GM18517 (cell line): ENCODE results near the gene TRIM10.
"Not testable (repeated sequence)": the region's sequence is repeated elsewhere in the genome, so short reads cannot be mapped to it uniquely, and the experiment has no call there.

Experiments used
- ATAC-seq: cut with Tn5 transposase; IDR thresholded peaks from one replicate; pipeline ENCODE4 v1.9.1; 2021; ENCODE audit warnings: mild to moderate bottlenecking, moderate library complexity; ENCODE audit not compliant: unreplicated experiment

The TRIM10 gene

DNA sequence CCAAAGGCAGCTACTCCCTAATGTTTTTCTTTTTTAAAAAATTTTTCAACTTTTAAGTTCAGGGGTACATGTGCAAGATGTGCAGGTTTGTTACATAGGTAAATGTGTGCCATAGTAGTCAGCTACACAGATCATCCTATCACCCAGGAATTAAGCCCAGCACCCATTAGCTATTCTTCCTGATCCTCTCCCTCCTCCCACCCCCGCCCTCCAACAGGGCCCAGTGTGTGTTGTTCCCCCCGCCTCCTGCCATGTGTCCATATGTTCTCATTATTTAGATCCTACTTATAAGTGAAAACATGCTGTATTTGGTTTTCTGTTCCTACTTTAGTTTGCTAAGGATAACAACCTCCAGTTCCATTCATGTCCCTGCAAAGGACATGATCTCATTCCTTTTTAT lies 14.8 kb upstream of the TRIM10 start:
- no peak for ATAC-seq

DNA sequence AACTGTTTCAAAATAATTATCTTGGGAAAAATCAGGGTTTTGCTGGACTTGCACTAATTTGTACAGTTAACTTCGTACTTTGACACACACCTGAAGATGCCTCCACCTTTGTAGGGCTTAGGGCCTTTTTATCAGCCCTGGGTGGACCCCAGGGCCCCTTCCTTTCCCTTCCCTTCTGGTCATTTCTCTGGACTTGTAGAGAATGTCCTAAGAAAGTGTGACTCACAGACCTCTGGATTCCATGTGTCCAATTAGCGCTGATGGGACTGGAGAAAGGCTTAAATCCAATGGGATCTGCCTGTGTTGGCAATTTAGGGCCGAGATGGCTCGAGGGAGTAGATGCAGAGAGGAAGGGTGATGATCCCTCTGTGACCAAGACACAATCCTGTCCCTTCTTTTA lies 11.7 kb upstream of the TRIM10 start:
- no peak for ATAC-seq

DNA sequence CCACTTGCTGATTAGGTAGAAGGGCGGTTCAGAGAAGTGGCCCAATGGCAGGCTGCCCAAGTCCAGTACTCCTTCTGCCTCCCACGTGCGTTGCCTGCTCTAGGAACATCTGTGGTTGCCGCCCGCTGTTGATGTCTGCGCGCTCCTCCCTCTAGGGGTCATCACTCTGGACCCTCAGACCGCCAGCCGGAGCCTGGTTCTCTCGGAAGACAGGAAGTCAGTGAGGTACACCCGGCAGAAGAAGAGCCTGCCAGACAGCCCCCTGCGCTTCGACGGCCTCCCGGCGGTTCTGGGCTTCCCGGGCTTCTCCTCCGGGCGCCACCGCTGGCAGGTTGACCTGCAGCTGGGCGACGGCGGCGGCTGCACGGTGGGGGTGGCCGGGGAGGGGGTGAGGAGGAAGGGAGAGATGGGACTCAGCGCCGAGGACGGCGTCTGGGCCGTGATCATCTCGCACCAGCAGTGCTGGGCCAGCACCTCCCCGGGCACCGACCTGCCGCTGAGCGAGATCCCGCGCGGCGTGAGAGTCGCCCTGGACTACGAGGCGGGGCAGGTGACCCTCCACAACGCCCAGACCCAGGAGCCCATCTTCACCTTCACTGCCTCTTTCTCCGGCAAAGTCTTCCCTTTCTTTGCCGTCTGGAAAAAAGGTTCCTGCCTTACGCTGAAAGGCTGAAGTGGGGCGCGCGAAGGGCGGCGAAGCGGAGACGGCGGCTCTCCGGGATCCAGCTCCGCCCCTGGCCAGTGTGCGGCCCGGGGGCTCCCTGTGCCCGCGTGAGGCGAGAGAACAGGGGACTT lies 10.9 kb upstream of the TRIM10 start:
- ATAC-seq: no peak

DNA sequence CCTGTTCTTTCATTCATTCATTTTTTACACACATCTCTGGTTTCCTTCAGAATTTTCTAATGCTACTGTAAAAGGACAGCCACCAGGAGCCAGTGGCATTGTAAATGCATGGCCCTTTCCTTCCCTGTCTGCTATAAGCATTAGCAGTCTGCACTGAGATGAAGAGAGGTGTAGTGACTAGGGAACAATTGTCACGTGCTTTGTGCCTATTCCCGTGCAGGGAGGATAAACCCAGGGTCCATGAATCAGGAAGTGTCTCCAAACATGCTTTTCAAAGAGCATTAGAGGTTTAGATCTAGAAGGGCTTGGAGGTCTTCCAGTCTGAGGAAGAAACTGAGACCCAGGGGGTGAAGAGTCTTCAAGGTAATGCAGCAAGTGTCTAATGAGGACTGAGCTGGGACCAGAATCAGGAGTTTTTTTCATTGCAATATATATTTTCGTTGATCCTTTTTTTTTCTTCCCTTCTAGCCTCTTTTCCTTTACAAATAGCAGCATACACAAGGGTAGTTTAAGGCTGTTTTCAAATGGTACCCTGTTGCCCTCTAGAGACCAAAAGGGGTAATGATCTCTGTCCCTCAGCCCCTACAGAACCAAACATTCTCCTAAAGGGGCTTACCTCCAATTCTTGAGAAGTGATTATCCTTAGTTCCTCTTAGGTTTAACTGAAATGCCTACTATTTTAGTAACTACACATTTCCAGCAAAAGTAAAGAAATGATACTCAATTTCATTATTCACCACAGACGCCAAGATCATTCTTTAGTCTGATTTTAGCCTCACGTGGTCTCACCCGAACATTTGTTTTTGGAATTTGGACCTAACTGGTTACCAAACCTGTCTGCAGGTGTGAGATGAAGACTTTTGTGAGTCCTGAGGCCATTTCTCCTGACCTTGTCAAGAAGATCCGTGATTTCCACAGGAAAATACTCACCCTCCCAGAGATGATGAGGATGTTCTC lies 8.9 kb upstream of the TRIM10 start:
- no peak for ATAC-seq

DNA sequence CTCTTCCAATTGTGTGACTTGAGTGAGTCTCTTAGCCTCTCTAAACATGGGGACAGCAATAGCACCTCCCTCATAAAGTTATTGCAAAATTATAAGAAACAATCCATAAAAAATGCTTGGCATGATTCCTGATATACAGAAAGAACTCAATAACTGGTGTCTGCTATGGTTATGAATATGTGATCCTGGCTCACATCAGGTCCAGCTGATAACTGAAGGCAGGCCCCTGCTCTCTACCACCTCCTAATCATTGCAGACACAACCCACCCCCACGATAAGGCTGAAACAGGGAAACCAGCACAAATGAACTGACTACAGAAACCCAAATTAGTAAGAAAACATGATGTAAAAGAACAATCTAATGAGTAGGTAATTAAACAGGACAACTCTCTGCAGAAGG lies 7.7 kb upstream of the TRIM10 start:
- no peak for ATAC-seq

DNA sequence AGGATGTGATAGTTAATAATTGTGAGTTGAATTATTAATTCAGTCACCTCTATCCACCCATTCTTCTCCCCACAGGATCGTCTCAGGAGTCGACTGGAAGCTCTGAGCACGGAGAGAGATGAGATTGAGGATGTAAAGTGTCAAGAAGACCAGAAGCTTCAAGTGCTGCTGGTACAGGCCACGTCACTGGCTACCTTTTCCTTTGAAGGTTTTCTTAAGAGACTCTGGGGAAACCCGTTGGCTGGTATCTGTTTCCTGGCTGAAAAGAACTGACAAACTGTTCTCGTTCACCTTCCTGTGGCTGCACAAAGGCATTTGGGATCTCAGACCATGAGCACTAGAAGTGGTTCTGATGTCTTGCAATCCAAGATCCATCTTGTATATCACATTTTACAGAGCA lies 6.1 kb upstream of the TRIM10 start:
- ATAC-seq: no peak

DNA sequence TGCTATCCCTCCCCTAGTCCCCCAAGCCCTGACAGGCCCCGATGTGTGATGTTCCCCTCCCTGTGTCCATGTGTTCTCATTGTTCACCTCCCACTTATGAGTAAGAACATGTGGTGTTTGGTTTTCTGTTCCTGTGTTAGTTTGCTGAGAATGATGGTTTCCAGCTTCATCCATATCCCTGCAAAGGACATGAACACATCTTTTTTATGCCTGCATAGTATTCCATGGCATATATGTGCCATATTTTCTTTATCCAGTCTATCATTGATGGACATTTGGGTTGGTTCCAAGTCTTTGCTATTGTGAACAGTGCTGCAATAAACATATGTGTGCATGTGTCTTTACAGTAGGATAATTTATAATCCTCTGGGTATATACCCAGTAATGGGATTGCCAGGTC lies 4.2 kb upstream of the TRIM10 start:
- ATAC-seq: not testable (repeated sequence)

DNA sequence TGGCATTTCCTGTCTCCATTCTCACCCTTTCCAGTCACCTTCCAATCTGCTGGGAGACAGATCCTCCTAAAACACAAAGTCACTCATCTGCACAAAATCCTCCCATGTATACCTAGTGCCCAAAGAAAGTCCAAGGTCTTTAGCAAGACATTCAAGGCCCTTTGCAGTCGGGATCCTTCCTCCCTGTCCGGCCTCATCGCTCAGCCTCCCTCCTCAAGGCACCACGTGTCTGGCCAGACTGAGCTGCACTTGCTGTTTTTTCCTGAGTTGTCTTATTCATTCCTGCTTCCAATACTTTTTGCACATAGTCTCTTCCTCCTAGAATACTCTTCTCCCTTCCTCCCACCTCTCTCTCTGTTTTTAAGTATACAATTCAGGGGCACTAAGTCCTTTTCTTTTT lies 3.7 kb upstream of the TRIM10 start:
- no peak for ATAC-seq

DNA sequence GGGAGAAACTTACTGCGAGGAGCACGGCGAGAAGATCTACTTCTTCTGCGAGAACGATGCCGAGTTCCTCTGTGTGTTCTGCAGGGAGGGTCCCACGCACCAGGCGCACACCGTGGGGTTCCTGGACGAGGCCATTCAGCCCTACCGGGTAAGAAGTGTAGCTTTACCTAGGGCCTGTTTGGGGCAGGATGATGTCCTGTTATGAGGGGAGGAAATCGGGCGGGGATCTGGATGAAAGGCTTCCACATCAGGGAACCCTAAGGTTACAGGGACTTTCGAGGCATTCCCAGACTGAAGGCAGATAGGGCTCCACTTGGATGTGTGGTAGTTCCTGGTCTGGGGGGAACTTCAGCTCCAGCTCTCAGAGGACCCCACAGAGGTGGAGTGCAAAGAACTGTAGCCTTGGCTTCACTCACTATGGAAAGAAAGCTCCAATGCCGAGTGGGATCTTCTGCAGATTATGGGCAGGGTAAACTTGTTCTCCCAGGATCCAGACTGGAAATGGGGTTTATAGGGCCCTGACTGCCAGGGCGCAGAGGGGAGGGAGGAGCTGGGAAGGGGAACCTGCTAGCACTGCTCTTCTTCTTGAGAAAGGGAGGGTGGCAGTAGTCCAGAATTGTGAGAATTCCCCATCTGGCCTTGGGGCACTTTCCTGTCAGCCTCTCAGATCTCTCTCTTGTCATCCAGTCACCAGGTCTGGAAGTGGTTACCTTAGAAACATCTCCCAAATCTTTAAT lies 3.1 kb upstream of the TRIM10 start:
- no peak for ATAC-seq

DNA sequence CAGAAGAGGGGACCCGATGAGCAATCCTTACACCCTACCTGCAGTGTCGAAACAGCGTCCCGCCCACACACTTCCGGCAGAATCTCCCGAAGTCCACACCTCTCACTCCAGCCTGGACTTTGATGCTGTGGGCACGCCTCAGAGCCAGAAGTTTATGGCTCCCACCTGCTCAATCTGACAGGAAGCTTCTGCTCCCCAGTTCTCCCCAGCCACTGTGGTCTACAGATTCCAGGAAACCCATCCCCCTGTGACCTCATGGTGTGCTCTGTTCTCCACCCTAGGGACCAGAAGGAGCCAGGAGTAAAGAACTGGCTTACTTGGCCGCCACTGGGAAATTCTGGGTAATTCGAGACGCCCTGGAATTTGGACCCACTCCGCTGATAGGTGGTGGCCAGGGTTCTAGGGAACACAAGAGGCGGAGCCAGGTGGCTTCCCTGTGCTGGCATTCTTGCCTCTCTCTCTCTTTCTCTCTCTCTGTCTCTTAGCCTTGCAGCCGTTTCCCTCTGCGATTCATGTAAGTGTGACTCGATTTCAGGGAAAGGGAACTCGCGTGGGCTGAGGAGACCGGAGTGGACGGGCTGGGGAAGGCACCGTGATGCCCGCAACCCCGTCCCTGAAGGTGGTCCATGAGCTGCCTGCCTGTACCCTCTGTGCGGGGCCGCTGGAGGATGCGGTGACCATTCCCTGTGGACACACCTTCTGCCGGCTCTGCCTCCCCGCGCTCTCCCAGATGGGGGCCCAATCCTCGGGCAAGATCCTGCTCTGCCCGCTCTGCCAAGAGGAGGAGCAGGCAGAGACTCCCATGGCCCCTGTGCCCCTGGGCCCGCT lies 2.3 kb upstream of the TRIM10 start, which contains the start of gene TRIM15:
TRIM15 (plus strand) TSS at position 457 of the 828 bp plus-strand sequence; CDS start at position 596, 139 bp downstream.
- no peak for ATAC-seq

DNA sequence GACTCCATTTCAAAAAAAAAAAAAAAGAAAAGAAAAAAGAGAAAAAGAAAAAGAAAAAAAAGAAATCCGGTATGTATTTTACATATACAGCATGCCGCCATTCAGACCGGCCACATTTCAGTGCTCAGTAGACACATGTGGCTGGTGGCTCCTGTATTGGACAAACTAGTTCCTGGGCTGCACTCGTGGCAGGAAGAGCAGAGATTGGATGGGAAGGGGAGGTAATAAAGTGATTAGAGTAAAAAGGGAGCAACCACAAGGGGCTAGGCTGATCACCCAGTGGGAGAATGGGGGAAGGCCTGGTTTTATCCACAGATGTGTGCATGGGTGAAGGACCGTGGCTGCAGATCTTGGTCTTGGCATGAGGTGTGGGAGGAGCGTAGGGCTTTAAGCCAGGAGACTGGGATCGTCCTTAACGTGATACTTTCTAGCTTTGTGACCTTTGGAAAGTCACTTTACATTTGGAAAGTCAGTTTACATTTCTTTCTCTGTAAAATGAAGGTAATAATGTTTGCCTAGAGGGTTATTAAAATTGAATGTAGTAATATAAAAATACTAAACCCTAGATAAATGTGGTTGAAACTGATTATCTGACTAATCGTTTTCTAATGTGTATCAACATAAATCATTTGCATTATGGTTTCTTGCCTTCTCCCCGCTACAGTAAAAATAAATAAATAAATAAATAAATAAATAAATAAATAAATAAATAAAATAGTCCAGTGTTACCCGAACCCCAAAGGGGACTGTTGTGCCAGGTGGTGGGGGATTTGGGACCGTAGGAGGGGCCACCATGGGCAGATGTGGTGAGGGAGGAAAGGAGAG lies 1.5 kb upstream of the TRIM10 start:
- no peak for ATAC-seq

DNA sequence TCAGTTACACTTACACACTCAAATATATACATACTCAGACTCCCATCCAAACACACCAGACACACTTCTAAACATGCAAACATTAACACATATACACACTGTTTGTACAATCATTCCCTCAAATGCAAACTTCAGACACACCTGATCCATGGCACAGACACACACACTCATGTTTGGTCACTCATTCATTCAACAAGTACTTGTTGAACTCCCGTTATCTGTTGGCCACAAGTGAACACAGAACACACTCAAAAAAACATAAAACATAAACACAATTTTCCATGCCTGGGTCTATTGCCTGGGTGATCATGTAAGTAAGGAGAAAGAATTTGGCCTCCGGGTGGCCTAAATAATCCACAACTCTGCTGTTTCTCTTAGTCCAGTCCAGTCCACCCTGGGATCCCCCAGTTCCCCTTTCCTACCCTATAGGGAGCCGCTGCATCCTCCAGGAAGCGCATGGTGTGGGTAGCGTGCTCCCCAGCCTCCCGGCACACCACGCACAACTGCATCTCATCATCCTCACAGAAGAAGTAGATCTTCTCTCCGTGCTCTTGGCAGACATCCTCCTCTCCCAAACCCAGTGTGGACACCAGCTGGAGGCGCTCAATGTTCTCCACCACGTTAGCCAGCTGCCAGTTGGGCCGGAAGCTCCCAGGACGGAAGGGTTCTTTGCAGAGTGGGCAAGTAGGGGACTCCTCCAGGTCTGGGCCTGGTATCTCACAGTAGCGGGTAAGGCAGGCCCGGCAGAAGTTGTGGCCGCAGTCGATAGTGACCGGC lies 815 bp downstream of the TRIM10 start:
- ATAC-seq: no peak

DNA sequence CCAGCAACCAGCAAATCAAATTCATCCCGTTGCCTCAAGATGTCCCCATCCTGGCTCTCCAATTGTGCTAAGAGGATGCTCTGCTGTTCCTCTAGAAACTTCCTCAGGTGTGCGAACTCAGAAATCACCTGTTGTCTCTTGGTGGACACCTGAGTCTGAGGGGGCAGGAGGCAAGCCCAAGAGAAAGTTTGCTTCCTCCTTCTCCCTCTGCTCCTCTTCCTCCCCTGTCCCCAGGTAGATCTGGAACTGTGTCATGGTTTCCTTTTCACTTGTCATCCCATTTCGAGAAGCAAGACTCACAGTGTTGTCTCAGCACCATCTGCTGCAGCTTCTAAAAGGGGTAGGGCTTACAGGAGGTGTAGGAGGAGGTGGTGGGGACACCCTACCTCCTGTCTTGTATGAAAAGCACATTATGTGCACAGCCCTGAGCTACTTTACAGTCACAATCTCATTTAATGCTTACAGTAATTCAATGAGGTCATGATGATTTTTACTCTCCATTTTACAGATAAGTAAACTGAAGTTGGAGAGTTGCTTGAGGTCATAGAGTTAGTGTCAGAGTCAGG lies 2.5 kb downstream of the TRIM10 start:
- ATAC-seq: no peak

DNA sequence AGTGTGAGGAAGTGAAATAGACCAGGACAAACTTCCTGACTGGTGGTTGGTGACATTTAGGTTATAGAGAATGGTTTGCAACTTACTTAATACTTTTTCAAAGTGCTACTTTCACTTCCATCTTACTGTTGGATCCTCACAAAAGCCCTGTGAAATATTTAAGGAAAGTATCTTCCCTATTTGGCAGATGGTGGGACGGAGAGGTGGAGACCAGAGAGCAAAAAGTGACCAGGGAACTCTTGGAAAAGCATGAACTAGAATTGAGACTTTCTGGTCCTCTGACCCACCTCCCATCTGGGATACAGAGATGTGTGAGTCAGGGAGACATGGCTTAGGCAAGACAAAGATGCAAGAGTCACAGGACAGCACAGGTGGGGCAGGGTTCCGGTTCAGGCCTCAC lies 3.0 kb downstream of the TRIM10 start:
- ATAC-seq: no peak

DNA sequence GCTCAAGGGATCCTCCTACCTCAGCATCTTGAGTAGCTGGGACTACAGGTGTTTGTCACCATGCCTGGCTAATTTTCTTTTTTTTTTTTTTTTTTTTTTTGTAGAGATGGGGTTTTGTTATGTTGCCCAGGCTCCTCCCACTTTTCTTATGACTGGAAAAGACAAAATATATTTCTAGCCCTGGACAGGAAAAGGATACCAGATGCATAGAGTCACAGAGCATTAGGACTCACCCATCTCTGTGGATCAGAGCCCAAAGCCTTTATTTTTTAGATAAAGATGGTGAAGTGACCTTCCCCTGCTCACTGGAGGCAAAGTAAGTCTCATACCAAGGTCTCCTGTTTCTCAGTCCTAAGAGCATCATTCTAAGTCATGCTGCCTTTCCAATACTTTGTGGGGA lies 3.4 kb downstream of the TRIM10 start:
- no peak for ATAC-seq

DNA sequence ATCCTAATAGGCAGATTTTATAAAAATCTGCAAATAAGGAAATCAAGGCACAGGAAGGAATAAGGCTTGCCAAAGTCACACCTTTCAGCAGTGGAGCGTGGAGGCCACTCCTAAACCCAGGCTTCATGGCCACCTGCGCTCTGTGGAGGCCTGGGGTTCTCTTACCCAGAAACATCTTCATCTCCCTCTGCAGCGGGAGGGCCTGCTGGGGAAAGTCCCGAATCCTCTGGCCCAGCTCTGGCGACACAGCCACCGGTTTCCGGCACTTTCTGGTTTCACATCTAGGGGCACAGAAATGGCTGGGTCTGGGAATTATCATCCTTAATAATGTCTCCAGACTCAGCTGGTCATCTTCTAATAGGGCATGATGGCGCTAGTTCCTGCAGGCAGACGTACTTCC lies 4.2 kb downstream of the TRIM10 start:
- ATAC-seq: no peak

DNA sequence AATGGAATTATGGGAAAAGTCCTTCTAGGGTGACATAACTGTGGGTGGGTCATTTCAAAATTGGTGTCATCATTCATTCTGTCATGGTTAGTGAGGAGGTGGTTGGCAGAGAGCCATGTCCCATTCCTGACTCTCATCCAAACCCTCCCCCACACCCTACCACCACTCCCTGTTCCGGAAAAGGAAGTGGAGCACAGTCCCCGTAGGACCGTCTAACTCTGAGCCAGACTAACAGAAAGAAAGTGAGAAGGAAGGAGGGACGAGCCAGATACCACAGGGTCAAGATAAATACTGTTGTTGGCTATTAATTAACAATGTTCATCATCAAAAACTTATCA lies 4.8 kb downstream of the TRIM10 start:
- no peak for ATAC-seq

DNA sequence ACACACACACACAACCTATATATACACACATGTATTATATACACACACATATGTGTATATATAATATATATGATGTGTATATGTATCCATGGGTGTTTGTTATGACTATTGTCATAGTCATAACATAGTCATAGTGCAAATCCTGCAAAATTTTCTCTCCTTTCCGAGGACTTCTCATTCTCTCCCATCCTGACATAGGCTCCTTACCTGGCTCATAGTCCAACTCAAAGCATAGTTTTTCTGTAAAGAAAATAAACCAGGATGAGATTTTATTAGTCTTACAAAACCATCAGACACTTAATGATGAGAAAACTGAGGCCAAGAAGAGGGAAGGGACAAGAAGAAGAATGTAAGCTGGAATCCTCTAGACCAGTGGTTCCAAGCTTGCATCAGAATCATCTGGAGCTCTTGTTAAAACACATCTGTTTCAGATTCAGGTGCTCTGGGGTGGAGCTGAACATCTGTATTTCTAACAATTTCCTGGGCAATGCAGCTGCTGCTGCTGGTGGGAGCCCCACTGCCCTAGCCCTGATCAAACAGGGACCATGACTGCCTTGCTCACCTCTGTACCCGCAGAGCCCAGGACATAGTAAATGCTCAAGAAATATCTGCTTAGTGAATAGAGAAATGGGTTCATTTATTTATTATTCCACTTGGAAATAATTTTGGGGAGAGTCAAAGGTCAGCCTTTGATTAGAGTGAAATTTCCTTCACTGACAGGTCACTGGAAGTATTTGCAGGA lies 5.3 kb downstream of the TRIM10 start:
- ATAC-seq: no peak
